NCI-H2029 (cell line): Measurements from ENCODE around the gene MZT1.

Experiments
- DNase-seq: peaks from one replicate; lab custom pipeline; 2025; lab: John Stamatoyannopoulos, UW

The MZT1 gene

DNA sequence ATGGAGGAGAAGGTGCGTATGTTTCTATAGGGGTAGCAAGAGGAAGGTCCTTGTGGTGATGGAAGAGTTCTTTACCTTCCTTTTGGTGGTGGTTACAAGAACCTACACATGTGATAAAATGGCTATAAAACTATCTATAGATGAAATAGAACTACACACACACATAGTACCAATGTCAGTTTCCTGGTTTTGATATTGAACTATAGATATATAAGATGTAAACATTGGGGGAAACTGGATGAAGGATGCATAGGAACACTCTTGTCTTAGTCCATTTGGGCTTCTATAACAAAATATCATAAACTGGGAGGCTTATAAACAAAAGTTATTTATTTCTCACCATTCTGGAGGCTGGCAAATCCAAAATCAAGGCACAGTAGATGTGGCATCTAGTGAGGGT, 47.1 kb downstream of the MZT1 start:
- DNase-seq = no peak

DNA sequence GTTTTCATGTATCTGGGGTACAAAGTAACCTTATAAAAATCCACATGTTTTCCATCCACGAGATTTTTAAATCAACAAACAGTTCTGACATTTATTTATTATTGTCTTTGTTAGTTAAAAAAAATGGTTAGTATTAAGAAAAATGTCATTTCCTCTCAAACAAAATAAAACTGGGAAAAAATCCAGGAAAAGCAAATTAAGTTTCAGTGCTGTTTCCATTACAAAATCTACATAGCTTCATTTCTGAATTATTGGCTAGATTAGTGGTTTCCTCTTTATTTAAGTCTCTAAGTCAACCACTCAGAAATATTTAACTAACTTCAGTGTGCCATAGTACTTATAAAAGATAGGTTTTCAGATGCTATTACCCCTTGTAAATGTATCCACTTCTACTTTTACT, 49.1 kb downstream of the MZT1 start:
- no peak for DNase-seq

DNA sequence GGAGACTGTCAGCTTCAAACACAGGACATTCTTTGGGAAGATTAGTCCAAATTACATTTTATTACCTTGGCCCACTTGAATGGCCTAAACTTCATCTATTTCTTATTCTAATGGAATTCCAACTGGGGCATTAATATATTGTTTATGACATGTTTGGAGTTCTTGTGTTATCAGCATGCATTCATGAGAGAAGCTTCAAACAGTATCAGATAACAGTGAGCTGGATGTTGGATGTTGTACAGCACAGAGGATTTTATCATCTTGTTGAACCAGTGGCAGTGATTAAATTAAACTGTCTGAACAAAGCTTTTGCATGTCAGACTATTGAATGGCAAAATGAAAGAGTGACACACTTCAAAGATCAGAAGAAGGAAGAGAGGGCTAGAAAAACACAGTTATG, 50.0 kb downstream of the MZT1 start:
- no peak for DNase-seq

DNA sequence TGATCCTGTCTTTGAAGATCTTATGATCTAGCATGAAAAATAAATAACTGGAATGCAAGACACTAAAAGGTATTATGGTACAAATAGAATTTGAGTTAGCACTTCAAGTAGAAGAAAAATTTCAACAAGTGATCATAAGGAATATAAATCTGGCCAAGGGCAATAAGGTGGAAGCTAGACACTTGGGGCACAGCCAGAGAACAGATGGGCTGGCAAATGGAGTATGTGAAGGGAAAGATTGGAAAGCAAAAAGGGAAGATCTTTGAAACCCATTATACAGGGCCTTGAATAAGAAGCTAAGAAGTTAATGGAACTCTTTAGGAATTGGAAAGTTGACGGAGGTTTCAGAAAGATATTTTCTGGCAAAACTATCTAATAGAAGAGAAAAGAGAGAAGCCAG, 61.0 kb downstream of the MZT1 start:
- no peak for DNase-seq

DNA sequence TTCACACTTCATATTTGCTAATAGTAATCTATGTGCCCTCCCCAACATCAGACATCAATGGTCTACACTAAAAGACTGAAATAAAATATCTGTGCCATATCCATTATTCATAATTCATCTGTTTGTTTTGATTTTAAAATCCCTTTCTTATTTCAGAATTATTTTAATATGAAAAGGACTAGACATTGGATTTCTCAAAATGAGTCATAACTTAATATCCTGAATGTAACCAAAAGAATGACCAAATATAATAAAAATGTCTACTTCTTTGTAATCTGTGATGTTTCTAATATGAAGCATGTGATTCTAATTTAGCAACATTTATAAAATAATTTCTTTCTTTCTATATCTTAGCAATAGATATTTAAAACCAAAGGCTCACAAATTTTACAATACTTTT, 64.9 kb downstream of the MZT1 start:
- DNase-seq = no peak
